ENCODE measurements around the gene TSPAN1.

DNA sequence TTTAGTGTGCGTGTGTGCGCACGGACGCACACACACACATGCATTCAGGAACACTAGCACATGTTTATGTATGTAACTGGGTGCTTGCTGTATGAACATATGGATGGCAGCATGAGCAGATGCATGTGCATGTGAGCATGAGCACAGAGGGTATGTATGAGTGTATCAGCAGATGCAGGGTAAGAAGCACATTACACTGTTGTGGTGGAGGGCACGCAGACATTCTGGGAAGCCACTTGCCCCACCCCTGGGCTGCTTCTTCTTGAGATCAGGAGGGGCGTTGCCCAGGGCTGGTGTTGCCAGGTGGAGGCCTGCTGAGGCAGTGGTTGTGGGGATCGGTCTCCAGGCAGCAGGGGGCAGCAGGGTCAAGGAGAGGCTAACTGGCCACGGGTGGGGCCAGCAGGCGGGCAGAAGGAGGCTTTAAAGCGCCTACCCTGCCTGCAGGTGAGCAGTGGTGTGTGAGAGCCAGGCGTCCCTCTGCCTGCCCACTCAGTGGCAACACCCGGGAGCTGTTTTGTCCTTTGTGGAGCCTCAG, 5.3 kb downstream of the TSPAN1 start:
- TF ChIP-seq POLR2A (IDR thresholded peaks at IDR 0.05; ENCODE audit: low read depth, low read length) (no peak), POLR2AphosphoS5 (IDR thresholded peaks at IDR 0.05; ENCODE audit: low read depth, low read length) (no peak), TAF1 (IDR thresholded peaks at IDR 0.05; ENCODE audit: low read depth, low read length) (no peak)
